DND-41 (cell line): ENCODE measurements around the gene FNBP1L.

ENCODE experiments used
- CTCF ChIP-seq: IDR thresholded peaks from 2 replicates; pipeline ENCODE4 v1.5.1; 2012; ENCODE audit warnings: borderline replicate concordance, low read length, moderate library complexity, mild to moderate bottlenecking; ENCODE audit not compliant: poor library complexity, severe bottlenecking; ENCODE audit errors: extremely low read depth
- EZH2 ChIP-seq: IDR thresholded peaks from 3 replicates; pipeline ENCODE4 v1.6.1; 2012; ENCODE audit warnings: borderline replicate concordance, low read depth, mild to moderate bottlenecking, moderate library complexity, low read length, inconsistent platforms; ENCODE audit not compliant: severe bottlenecking

DNA sequence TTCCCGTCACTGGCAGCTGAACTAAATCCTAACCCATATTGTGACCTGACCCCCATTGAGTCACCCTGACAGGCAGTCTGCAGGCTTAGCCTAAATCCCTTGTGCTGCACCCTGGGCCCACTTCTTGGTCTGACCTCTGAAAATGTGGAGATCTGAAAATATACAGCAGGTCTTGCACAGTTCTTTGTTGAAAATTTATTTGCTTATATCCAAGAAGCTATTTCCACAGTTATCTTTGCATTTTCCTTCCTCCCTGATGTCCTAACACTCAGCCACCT is 146.6 kb downstream of the FNBP1L start:
- no peak for TF ChIP-seq EZH2
- no peak for TF ChIP-seq CTCF
